MCF 10A (cell line): Measurements from ENCODE around the gene ZNF491. TPM values are rescaled to one million over a fixed set of nuclear protein-coding genes. Genes with fewer than 3 reads are reported as not detected.
A peak's percentile ranks its signal among the peaks of the same experiment; 100 is the strongest.
"Not testable (repeated sequence)": the region's sequence is repeated elsewhere in the genome, so short reads cannot be mapped to it uniquely, and the experiment has no call there.

Experiments
- BruUV-seq: library from RNA; stranded (reverse); fragments of 400-500 nt; replicated peaks from 2 replicates; lab custom pipeline; 2021; lab: Mats Ljungman, UMichigan
- CTCF ChIA-PET: fragments of 300-600 bp; sonication (Branson Sonifier 250); formaldehyde crosslinking; extraction: SDS; loops from one replicate; lab custom pipeline; 2021; ENCODE audit warnings: antibody characterized with exemption, inconsistent platforms; lab: Yijun Ruan, JAX
- POLR2A ChIA-PET: fragments of 300-600, 350-650 bp; sonication (Branson Sonifier 250); formaldehyde crosslinking; extraction: SDS; loops from one replicate; lab custom pipeline; 2020; ENCODE audit warnings: antibody characterized with exemption, inconsistent platforms; lab: Yijun Ruan, JAX
- DNase-seq: peaks from one replicate; pipeline ENCODE4 v3.0.0-alpha.2; 2018; ENCODE audit not compliant: unreplicated experiment
- H3K27ac Mint-ChIP-seq: one replicate; pipeline ENCODE4 v1.8.0; 2022; ENCODE audit warnings: mild to moderate bottlenecking, low read depth, mixed read lengths; ENCODE audit not compliant: unreplicated experiment
- H3K27me3 Mint-ChIP-seq: one replicate; pipeline ENCODE4 v1.8.0; 2022; ENCODE audit warnings: mixed read lengths; ENCODE audit not compliant: insufficient read depth, unreplicated experiment
- H3K36me3 Mint-ChIP-seq: one replicate; pipeline ENCODE4 v1.8.0; 2022; ENCODE audit warnings: mild to moderate bottlenecking, moderate library complexity, mixed read lengths; ENCODE audit not compliant: insufficient read depth, unreplicated experiment
- H3K4me1 Mint-ChIP-seq: one replicate; pipeline ENCODE4 v1.8.0; 2022; ENCODE audit warnings: mixed read lengths; ENCODE audit not compliant: insufficient read depth, unreplicated experiment
- H3K4me3 Mint-ChIP-seq: one replicate; pipeline ENCODE4 v1.8.0; 2022; ENCODE audit warnings: mild to moderate bottlenecking, moderate library complexity, mixed read lengths; ENCODE audit not compliant: unreplicated experiment
- H3K9me3 Mint-ChIP-seq: one replicate; pipeline ENCODE4 v1.8.0; 2022; ENCODE audit warnings: mixed read lengths; ENCODE audit not compliant: unreplicated experiment
- intact Hi-C: fragments of 100-400 bp; cut with micrococcal nuclease; formaldehyde crosslinking; loops from 2 replicates; pipeline ENCODE4 v1.14.1; 2022
- total RNA-seq: library from RNA; stranded (reverse); gene quantifications from 2 replicates; pipeline ENCODE4 v1.2.3, GENCODE V29; 2022
- TF ChIP-seq, protein P1 (sequence below): fragments of 200-600 bp; IDR thresholded peaks from one replicate; pipeline ENCODE4 v1.8.0; 2022; ENCODE audit warnings: antibody characterized with exemption, mild to moderate bottlenecking; ENCODE audit not compliant: unreplicated experiment

ZNF491 gene
- total RNA-seq, 1 experiment from 2014 or later: not detected

DNA sequence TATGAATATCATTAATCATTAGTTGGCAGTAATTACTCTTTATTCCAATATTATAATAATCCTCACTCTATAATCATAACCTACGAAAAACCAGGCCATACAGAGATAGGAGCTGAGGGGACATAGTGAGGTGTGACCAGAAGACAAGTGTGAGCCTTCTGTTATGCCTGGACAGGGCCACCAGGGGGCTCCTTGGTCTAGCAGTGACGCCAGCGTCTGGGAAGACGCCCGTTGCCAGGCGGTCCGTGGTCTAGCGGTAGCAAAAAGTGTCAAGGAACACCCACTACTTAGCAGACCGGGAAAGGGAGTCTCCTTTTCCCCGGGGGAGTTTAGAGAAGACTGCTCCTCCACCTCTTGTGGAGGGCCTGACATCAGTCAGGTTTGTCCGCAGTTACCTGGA lies 26.8 kb upstream of the ZNF491 start:
- BruUV-seq, H3K4me3 Mint-ChIP-seq, H3K4me1 Mint-ChIP-seq, H3K27me3 Mint-ChIP-seq, intact Hi-C loops, H3K27ac Mint-ChIP-seq, H3K36me3 Mint-ChIP-seq, DNase-seq: not testable (repeated sequence)
- peaks cover 20% of the 10 kb centered on the region for H3K9me3 Mint-ChIP-seq
- POLR2A ChIA-PET: interaction anchor here (0.9 kb wide), 1 partner anchor 26 kb away, joined by 3 read pairs; no protein-coding TSS in a partner anchor
- TF ChIP-seq, protein P1, sequence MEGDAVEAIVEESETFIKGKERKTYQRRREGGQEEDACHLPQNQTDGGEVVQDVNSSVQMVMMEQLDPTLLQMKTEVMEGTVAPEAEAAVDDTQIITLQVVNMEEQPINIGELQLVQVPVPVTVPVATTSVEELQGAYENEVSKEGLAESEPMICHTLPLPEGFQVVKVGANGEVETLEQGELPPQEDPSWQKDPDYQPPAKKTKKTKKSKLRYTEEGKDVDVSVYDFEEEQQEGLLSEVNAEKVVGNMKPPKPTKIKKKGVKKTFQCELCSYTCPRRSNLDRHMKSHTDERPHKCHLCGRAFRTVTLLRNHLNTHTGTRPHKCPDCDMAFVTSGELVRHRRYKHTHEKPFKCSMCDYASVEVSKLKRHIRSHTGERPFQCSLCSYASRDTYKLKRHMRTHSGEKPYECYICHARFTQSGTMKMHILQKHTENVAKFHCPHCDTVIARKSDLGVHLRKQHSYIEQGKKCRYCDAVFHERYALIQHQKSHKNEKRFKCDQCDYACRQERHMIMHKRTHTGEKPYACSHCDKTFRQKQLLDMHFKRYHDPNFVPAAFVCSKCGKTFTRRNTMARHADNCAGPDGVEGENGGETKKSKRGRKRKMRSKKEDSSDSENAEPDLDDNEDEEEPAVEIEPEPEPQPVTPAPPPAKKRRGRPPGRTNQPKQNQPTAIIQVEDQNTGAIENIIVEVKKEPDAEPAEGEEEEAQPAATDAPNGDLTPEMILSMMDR: peak; percentile 15
- CTCF ChIA-PET: interaction anchor here (0.7 to 1.4 kb wide), 3 partner anchors 26 to 582 kb away, joined by 3 to 4 read pairs (median 3); partner anchors contain the start of gene ZNF491

DNA sequence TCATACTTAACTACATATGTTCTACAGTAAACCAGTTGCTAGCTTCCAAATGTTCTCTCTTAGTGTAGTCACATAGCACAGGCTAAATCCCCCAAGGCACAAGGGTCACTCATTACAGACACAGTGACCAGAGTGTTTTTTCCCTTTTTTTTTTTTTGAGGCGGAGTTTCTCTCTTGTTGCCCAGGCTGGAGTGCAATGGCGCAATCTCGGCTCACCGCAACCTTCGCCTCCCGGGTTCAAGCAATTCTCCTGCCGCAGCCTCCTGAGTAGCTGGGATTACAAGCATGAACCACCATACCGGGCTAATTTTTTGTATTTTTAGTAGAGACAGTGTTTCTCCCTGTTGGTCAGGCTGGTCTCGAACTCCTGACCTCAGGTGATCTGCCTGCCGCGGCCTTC lies 21.7 kb upstream of the ZNF491 start:
- H3K4me3 Mint-ChIP-seq, H3K27ac Mint-ChIP-seq, POLR2A ChIA-PET, BruUV-seq, intact Hi-C loops, H3K27me3 Mint-ChIP-seq, H3K4me1 Mint-ChIP-seq, CTCF ChIA-PET, DNase-seq: not testable (repeated sequence)
- peaks cover 45% of the 10 kb centered on the region for H3K36me3 Mint-ChIP-seq
- H3K9me3 Mint-ChIP-seq: peaks cover 20% of the 10 kb centered on the region

DNA sequence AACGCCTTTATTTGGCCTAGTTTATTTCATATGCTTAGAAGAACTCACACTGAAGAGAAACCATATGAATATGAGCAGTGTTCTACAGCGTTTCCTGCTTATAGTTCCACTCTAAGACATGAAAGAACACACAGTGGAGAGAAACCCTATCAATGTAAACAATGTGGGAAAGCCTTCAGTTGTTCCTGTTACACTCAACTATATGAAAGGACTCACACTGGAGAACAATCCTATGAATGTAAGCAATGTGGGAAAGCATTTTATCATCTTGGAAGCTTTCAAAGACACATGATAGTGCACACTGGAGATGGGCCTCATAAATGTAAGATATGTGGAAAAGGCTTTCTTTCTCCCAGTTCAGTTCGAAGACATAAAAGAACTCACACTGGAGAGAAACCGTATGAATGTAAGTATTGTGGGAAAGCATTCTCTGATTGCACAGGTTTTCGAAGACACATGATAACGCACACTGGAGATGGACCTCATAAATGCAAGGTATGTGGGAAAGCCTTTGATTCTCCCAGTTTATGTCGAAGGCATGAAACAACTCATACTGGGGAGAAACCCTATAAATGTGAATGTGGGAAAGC lies 17.8 kb upstream of the ZNF491 start:
- intact Hi-C loops: no loop called here
- peaks cover 10% of the 10 kb centered on the region for H3K9me3 Mint-ChIP-seq
- no peaks in the 10 kb centered on the region for H3K4me1 Mint-ChIP-seq
- H3K4me3 Mint-ChIP-seq: no peak overlapping the region
- TF ChIP-seq, protein P1: no peak
- BruUV-seq: no TSS peak
- peaks cover 50% of the 10 kb centered on the region for H3K36me3 Mint-ChIP-seq
- no peaks in the 10 kb centered on the region for H3K27me3 Mint-ChIP-seq
- no peak for DNase-seq
- CTCF ChIA-PET: interaction anchor here (0.6 kb wide), 1 partner anchor 1184 kb away, joined by 3 read pairs; no protein-coding TSS in a partner anchor
- POLR2A ChIA-PET: no interaction called here
- no peak overlapping the region for H3K27ac Mint-ChIP-seq

DNA sequence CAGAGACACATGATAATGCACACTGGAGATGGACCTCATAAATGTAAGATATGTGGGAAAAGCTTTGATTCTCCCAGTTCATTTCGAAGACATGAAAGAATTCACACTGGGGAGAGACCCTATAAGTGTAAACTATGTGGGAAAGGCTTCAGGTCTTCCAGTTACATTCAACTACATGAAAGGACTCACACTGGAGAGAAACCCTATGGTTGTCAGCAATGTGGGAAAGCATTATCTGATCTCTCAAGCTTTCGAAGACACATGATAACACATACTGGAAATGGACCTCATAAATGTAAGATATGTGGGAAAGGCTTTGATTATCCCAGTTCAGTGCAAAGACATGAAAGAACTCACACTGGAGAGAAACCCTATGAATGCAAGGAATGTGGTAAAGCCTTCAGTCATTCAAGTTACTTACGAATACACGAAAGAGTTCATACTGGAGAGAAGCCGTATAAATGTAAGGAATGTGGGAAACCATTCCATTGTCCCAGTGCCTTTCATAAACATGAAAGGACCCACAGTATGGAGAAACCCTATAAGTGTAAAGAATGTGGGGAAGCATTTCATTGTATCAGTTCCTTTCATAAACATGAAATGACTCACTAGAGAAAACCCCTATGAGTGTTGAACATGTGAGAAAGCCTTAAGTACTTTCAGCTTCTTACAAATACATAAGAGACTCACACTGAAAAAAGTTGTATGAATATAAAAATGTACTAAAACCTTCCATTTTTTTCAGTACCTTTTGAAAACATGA lies 16.8 kb upstream of the ZNF491 start:
- no peak overlapping the region for H3K4me3 Mint-ChIP-seq
- no peaks in the 10 kb centered on the region for H3K4me1 Mint-ChIP-seq
- peaks cover 10% of the 10 kb centered on the region for H3K9me3 Mint-ChIP-seq
- DNase-seq: no peak
- intact Hi-C loops: no loop called here
- H3K36me3 Mint-ChIP-seq: peaks cover 50% of the 10 kb centered on the region
- CTCF ChIA-PET: interaction anchor here (1.6 kb wide), 1 partner anchor 16 kb away, joined by 4 read pairs; no protein-coding TSS in a partner anchor
- POLR2A ChIA-PET: interaction anchor here (0.6 kb wide), 1 partner anchor 513 kb away, joined by 3 read pairs; no protein-coding TSS in a partner anchor
- no peaks in the 10 kb centered on the region for H3K27me3 Mint-ChIP-seq
- no peak overlapping the region for H3K27ac Mint-ChIP-seq
- TF ChIP-seq, protein P1: no peak
- no TSS peak for BruUV-seq
